Activated CD8-positive, alpha-beta memory T cell treated with anti-CD3 and anti-CD28 coated beads for 36 hours (primary cell): Measurements from ENCODE around the gene GFOD2. TPM values are rescaled to one million over a fixed set of nuclear protein-coding genes. Genes with fewer than 3 reads are reported as not detected.

Experiments
- CTCF ChIA-PET: fragments of 350-600 bp; sonication (Branson Sonifier 250); formaldehyde crosslinking; loops from one replicate; lab custom pipeline; 2021; ENCODE audit warnings: antibody characterized with exemption; lab: Charles Lee
- POLR2A ChIA-PET: fragments of 350-600 bp; sonication (Branson Sonifier 250); formaldehyde crosslinking; loops from one replicate; lab custom pipeline; 2021; ENCODE audit warnings: antibody characterized with exemption; lab: Charles Lee
- total RNA-seq, 2 experiments: library from RNA; stranded (reverse); gene quantifications; one replicate each; pipeline ENCODE4 v1.2.3, GENCODE V29; 2021

The GFOD2 gene
- total RNA-seq, 2 experiments from 2014 or later, result 19.1 to 22.9 TPM

GRCh38 chr16:67656344-67657016 lies 62.6 kb downstream of the GFOD2 start:
- POLR2A ChIA-PET, result interaction anchor here (1.0 to 1.3 kb wide), 2 partner anchors 11 to 101 kb away, joined by 4 to 5 read pairs; no protein-coding TSS in a partner anchor

GRCh38 chr16:67655363-67655762 lies 63.8 kb downstream of the GFOD2 start:
- POLR2A ChIA-PET, result interaction anchor here (1.3 kb wide), 1 partner anchor 100 kb away, joined by 4 read pairs; no protein-coding TSS in a partner anchor
- CTCF ChIA-PET, result interaction anchor here (5.7 kb wide), 1 partner anchor 10 kb away, joined by 41 read pairs; the partner anchor contains the start of gene CARMIL2

More at GRCh38 chr16:67656344-67657016, 62.6 kb downstream of the GFOD2 start:
- CTCF ChIA-PET, result interaction anchor here (2.7 to 5.7 kb wide), 2 partner anchors 11 to 135 kb away, joined by 8 to 41 read pairs; partner anchors contain the start of gene CARMIL2

- POLR2A ChIA-PET, result interaction anchor here (1.7 kb wide), 1 partner anchor 9 kb away, joined by 5 read pairs; the partner anchor contains the start of gene CARMIL2
Measured at GRCh38 chr16:67654403-67654911, 64.7 kb downstream of the GFOD2 start.

DNA sequence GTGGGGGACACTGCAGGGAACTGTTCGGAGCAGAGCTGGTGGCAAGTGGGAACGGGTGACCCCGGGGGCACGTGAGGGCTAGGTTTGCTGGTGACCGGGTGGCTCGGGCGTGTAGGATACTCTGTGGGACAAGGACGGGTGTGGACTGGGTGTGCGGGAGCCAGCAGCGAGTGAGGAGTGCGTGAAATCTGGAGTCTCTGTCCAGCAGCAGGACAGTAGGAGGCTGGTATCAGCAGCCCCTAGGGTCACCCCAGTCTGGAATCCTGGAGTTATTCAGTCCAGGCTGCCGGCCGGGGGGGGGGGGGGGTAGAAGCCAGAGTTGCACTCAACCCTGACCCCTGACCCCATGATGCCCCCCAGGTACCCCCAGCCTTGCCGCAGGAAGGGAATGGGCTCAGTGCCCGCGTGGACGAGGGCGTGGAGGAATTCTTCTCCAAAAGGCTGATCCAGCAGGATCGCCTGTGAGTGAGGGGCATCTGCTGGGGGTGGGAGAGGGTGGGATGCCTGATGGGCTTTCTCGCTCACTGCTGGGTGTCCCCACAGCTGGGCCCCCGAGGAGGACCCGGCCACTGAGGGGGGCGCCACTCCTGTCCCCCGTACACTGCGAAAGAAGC lies 65.2 kb downstream of the GFOD2 start:
- POLR2A ChIA-PET, result interaction anchor here (1.7 kb wide), 1 partner anchor 9 kb away, joined by 5 read pairs; the partner anchor contains the start of gene CARMIL2
- CTCF ChIA-PET, result interaction anchor here (1.2 to 5.7 kb wide), 2 partner anchors 8 to 132 kb away, joined by 4 to 41 read pairs; partner anchors contain the start of gene CARMIL2

More at GRCh38 chr16:67654403-67654911, 64.7 kb downstream of the GFOD2 start:
- CTCF ChIA-PET, result interaction anchor here (1.2 to 5.7 kb wide), 2 partner anchors 9 to 133 kb away, joined by 4 to 41 read pairs; partner anchors contain the start of gene CARMIL2

GRCh38 chr16:67653128-67653788 lies 65.9 kb downstream of the GFOD2 start:
- ChIA-PET POLR2A (interaction anchor here (1.7 kb wide), 1 partner anchor 8 kb away, joined by 5 read pairs; the partner anchor contains the start of gene CARMIL2), CTCF (no interaction called here)

- ChIA-PET CTCF (interaction anchor here (1.2 to 1.4 kb wide), 2 partner anchors 105 to 231 kb away, joined by 3 to 4 read pairs; no protein-coding TSS in a partner anchor), POLR2A (no interaction called here)
Measured at GRCh38 chr16:67652578-67653127, 66.5 kb downstream of the GFOD2 start.

DNA sequence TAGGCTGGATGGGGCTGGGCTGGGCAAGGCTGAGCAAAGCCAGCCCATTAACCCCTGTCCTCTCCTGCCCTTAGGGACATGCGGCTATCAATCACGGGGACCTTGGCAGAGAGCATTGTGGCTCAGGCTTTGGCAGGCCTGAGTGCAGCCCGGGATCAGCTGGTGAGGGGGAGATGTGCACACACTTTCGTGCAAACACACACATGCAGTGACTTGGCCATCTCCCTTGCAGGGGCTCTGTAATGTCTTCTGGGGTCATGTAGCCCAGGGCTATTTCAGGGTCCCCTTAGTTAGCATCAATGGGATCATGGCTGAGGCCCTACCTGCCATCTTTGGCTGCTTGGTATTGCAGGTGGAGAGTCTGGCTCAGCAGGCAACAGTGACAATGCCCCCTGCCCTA lies 67.3 kb downstream of the GFOD2 start:
- ChIA-PET CTCF (interaction anchor here (1.2 to 1.4 kb wide), 2 partner anchors 104 to 232 kb away, joined by 3 to 4 read pairs; no protein-coding TSS in a partner anchor), POLR2A (interaction anchor here (0.7 kb wide), 1 partner anchor 89 kb away, joined by 3 read pairs; no protein-coding TSS in a partner anchor)

- ChIA-PET CTCF (no interaction called here), POLR2A (interaction anchor here (0.7 to 1.0 kb wide), 2 partner anchors 9 to 88 kb away, joined by 3 read pairs; partner anchors contain the start of gene ACD)
Measured at GRCh38 chr16:67651039-67651438, 68.1 kb downstream of the GFOD2 start.

GRCh38 chr16:67650023-67650422 lies 69.1 kb downstream of the GFOD2 start:
- ChIA-PET CTCF (interaction anchor here (10.7 kb wide), 1 partner anchor 102 kb away, joined by 126 read pairs; no protein-coding TSS in a partner anchor), POLR2A (no interaction called here)

DNA sequence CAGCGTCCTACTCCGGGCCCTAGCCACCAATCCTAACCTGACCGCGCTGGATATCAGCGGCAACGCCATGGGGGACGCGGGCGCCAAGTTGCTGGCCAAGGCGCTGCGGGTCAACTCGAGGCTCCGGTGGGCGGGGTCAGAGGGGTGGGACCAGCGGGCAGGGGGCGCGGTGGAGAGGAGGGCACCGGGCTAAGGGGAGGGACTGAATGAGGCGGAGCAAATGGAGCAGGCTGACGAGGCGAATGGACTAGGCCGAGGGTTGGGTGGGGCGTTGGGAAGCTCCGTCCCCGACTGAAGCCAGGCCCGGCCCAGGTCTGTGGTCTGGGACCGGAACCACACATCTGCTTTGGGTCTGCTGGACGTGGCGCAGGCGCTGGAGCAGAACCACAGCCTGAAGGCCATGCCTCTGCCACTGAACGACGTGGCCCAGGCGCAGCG lies 69.6 kb downstream of the GFOD2 start:
- ChIA-PET CTCF (interaction anchor here (1.1 to 10.7 kb wide), 2 partner anchors 26 to 102 kb away, joined by 4 to 126 read pairs; no protein-coding TSS in a partner anchor), POLR2A (no interaction called here)

DNA sequence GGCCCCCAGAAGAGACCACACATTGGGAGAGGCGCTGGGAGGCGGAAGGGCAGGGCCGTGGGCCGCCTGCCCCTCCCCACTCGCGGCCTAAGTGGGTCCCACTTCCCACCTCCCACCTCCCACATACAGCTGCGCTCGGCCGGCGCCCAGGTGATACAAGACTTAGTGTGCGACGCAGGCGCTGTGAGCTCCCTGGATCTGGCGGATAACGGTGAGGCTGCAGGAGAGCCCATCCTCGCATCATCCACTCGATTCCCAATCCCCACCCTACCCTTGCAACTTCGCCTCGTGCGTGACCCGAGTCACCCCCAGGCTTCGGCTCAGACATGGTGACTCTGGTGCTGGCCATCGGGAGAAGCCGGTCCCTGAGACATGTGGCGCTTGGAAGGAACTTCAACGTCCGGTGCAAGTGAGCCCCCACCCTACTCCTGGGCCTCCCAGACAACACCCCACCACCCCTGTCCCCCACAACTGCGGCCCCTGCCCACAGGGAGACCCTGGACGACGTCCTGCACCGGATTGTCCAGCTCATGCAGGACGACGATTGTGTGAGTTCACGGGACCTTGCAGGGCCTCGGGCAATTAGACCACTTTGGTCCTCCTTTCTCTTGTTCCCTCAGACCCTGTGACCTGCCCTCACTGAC lies 70.2 kb downstream of the GFOD2 start:
- CTCF ChIA-PET, result interaction anchor here (1.1 to 10.7 kb wide), 2 partner anchors 26 to 101 kb away, joined by 4 to 126 read pairs; no protein-coding TSS in a partner anchor
- POLR2A ChIA-PET, result interaction anchor here (4.3 kb wide), 1 partner anchor 10 kb away, joined by 28 read pairs; the partner anchor contains the start of gene ACD

- ChIA-PET CTCF (interaction anchor here (1.1 to 10.7 kb wide), 4 partner anchors 8 to 101 kb away, joined by 4 to 126 read pairs (median 37); partner anchors contain the start of gene CTCF), POLR2A (interaction anchor here (4.3 kb wide), 1 partner anchor 11 kb away, joined by 28 read pairs; the partner anchor contains the start of gene ACD)
Measured at GRCh38 chr16:67648088-67648763, 70.9 kb downstream of the GFOD2 start.

DNA sequence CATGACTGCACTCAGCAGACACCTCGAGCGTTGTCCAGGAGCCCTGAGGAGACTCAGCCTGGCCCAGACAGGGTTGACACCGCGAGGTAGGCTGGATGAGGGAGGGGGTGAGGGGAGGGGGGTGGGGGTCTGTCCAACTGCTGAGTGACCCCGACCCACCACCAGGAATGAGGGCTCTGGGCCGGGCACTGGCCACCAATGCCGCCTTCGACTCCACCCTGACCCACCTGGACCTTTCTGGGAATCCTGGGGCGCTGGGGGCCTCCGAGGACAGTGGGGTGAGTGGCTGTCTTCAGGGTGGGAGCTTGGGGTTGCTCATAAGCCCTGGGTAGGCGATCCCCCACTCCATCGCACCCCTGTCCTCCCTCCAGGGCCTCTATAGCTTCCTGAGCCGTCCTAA lies 71.4 kb downstream of the GFOD2 start:
- ChIA-PET POLR2A (interaction anchor here (4.3 kb wide), 1 partner anchor 11 kb away, joined by 28 read pairs; the partner anchor contains the start of gene ACD), CTCF (interaction anchor here (4.0 to 10.7 kb wide), 5 partner anchors 9 to 126 kb away, joined by 15 to 126 read pairs (median 41); partner anchors contain the start of genes ACD and CTCF)

DNA sequence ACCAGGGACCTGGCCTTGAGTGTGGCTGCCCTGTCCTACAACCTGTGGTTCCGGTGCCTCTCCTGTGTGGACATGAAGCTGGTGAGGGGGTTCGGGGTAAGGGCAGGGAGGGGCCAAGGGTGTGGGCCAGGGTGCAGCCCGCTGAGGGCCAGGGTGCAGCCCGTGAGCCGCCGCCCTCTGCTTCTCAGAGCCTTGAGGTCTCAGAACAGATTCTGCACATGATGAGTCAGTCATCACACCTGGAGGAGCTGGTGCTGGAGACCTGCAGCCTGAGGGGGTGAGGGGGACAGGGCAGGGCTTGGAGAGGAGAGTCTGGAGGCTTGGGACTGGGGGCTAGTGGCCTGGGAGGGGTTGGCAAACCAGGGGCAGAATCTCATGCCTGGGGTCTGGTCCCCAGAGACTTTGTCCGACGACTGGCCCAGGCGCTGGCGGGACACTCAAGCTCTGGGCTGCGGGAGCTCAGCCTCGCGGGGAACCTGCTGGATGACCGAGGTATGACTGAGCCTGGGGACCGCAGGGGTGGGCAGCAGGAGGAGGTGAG lies 71.9 kb downstream of the GFOD2 start:
- POLR2A ChIA-PET, result interaction anchor here (4.3 kb wide), 1 partner anchor 12 kb away, joined by 28 read pairs; the partner anchor contains the start of gene ACD
- CTCF ChIA-PET, result interaction anchor here (2.4 to 10.7 kb wide), 6 partner anchors 9 to 153 kb away, joined by 7 to 126 read pairs (median 37); partner anchors contain the start of genes ACD and CTCF

- ChIA-PET POLR2A (interaction anchor here (0.8 to 4.3 kb wide), 9 partner anchors 8 to 124 kb away, joined by 3 to 28 read pairs (median 9); partner anchors contain the start of genes ACD, C16orf86, CTCF and ENKD1), CTCF (interaction anchor here (0.6 to 10.7 kb wide), 27 partner anchors 10 to 286 kb away, joined by 3 to 126 read pairs (median 5); partner anchors contain the start of genes ACD, CTCF, RANBP10 and TSNAXIP1)
Measured at GRCh38 chr16:67645397-67646121, 73.6 kb downstream of the GFOD2 start.
